ENCODE measurements around the gene TLX3. TPM values are rescaled to one million over a fixed set of nuclear protein-coding genes. Genes with fewer than 3 reads are reported as not detected.

The TLX3 gene
- total RNA-seq, 2 donors from 2014 or later: not detected

- no peak for DNase-seq
- no peak overlapping the region for H3K4me3 ChIP-seq
- no peaks in the 10 kb centered on the region for H3K9me3 ChIP-seq
- intact Hi-C loops (cut with DNase I): no loop called here
- ATAC-seq: no peak
- peaks cover 0 to 82% of the 10 kb centered on the region in 2 donors for H3K27me3 ChIP-seq
- peaks cover 53% of the 10 kb centered on the region for H3K4me1 ChIP-seq
- no peak overlapping the region for H3K27ac ChIP-seq
- no peaks in the 10 kb centered on the region for H3K36me3 ChIP-seq (replicated peaks in 1 of 2; ENCODE audit: insufficient read depth in 1 of 2, low read depth in 2 of 2)
- TF ChIP-seq POLR2A (IDR thresholded peaks at IDR 0.05): no peak
- no peak for TF ChIP-seq CTCF (IDR thresholded peaks at IDR 0.05)
- WGBS, 2 donors: 9 to 10% methylated on average over 16 to 36 of the region's 36 CpGs
Measured at GRCh38 chr5:171315386-171315891, 6.4 kb downstream of the TLX3 start.

- intact Hi-C loops (cut with DNase I): no loop called here
- TF ChIP-seq CTCF (IDR thresholded peaks at IDR 0.05): no peak
- no peak for TF ChIP-seq POLR2A (IDR thresholded peaks at IDR 0.05)
- H3K9me3 ChIP-seq: no peaks in the 10 kb centered on the region
- ATAC-seq (no peak), DNase-seq (no peak)
- H3K36me3 ChIP-seq (replicated peaks in 1 of 2; ENCODE audit: insufficient read depth in 1 of 2, low read depth in 2 of 2): no peaks in the 10 kb centered on the region
- H3K4me3 ChIP-seq: no peak overlapping the region
- H3K27ac ChIP-seq: no peak overlapping the region
- peaks cover 0 to 77% of the 10 kb centered on the region in 2 donors for H3K27me3 ChIP-seq
- WGBS, 2 donors: 10 to 16% methylated on average over 20 of the region's 20 CpGs
- peaks cover 49% of the 10 kb centered on the region for H3K4me1 ChIP-seq
Measured at GRCh38 chr5:171315925-171316257, 6.8 kb downstream of the TLX3 start.

- peak; percentile 25 for ATAC-seq
- Histone ChIP-seq H3K36me3 (replicated peaks in 1 of 2; ENCODE audit: insufficient read depth in 1 of 2, low read depth in 2 of 2) (no peaks in the 10 kb centered on the region), H3K27ac (no peak overlapping the region), H3K4me3 (no peak overlapping the region), H3K4me1 (peaks cover 43% of the 10 kb centered on the region), H3K9me3 (no peaks in the 10 kb centered on the region), H3K27me3 (peaks cover 0 to 71% of the 10 kb centered on the region in 2 donors)
- intact Hi-C loops (cut with DNase I): no loop called here
- peak; percentile 28 to 56 (median 36) for DNase-seq
- WGBS, 2 donors: 4 to 5% methylated on average over 16 to 66 of the region's 66 CpGs
- TF ChIP-seq POLR2A (IDR thresholded peaks at IDR 0.05): no peak
- no peak for TF ChIP-seq CTCF (IDR thresholded peaks at IDR 0.05)
Measured at GRCh38 chr5:171316258-171317121, 7.4 kb downstream of the TLX3 start.

GRCh38 chr5:171317230-171317629 is 8.2 kb downstream of the TLX3 start:
- Histone ChIP-seq H3K9me3 (no peaks in the 10 kb centered on the region), H3K4me3 (no peak overlapping the region), H3K27me3 (peaks cover 0 to 64% of the 10 kb centered on the region in 2 donors), H3K27ac (no peak overlapping the region), H3K4me1 (peaks cover 36% of the 10 kb centered on the region), H3K36me3 (replicated peaks in 1 of 2; ENCODE audit: insufficient read depth in 1 of 2, low read depth in 2 of 2) (no peaks in the 10 kb centered on the region)
- DNase-seq (peak; percentile 31 to 61 (median 36)), ATAC-seq (peak; percentile 48)
- intact Hi-C loops (cut with DNase I): no loop called here
- TF ChIP-seq CTCF (IDR thresholded peaks at IDR 0.05) (no peak), POLR2A (IDR thresholded peaks at IDR 0.05) (no peak)
- WGBS, 2 donors: 8 to 12% methylated on average over 11 of the region's 11 CpGs
